ENCODE data around the gene RANBP1. TPM values are rescaled to one million over a fixed set of nuclear protein-coding genes. Genes with fewer than 3 reads are reported as not detected.
"Not testable (repeated sequence)": the region's sequence is repeated elsewhere in the genome, so short reads cannot be mapped to it uniquely, and the experiment has no call there.

Gene RANBP1
- total RNA-seq: 10 to 100 TPM; 64.0 to 81.1 (median 75.4) TPM
- 82.4 TPM for total RNA-seq (2013)
- 26.0 to 261 (median 38.5) reads per million in 29 experiments for total RNA-seq

DNA sequence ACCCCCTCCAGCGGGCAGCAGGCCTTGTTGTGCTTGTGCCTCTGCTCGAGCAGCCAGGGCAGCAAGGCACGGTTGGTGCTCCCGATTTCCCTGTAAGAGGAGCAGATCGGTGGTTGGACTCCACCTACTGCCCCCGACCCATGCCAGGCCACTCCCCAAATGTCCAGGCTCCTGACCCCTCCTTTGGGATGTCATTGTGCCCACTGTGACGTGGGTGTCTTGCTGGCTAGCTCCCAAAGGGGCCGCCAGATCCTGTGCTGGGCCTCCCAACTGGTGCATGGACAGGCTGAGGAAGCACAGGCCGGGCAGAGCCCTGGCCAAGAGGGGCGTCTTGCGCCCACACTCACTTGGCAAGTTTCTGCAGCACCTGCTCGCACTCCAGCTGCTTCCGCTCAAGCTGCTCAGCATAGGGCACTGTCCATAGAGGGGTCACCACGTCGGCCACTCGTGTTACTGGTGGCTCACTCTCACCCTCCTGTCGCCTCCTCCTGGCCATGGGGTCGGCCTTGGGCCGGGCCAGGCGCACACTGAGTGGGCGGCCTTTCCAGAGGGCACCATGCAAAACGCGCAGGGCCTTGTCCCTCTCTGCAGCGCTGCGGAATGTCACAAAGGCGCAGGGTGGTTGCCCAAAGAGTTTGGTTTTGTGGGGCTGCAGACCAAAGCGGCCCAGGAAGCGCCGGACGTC is at the start of gene RANBP1:
Gene RANBP1, plus strand, starts transcription at position 414 of the 685 bp plus-strand sequence. Its CDS starts 81 bp downstream, at position 495.
- H3K4me1 ChIP-seq (ENCODE audit: control insufficient read depth in 1 of 2, extremely low read depth in 1 of 2, insufficient read depth in 2 of 2, low read length in 2 of 2): peaks cover 17 to 91% of the 10 kb centered on the region in 2 experiments
- H3K36me3 ChIP-seq (ENCODE audit: control insufficient read depth in 2 of 2, extremely low read depth in 1 of 2, insufficient read depth in 1 of 2, low read length in 1 of 2): peaks cover 5 to 67% of the 10 kb centered on the region in 2 donors

DNA sequence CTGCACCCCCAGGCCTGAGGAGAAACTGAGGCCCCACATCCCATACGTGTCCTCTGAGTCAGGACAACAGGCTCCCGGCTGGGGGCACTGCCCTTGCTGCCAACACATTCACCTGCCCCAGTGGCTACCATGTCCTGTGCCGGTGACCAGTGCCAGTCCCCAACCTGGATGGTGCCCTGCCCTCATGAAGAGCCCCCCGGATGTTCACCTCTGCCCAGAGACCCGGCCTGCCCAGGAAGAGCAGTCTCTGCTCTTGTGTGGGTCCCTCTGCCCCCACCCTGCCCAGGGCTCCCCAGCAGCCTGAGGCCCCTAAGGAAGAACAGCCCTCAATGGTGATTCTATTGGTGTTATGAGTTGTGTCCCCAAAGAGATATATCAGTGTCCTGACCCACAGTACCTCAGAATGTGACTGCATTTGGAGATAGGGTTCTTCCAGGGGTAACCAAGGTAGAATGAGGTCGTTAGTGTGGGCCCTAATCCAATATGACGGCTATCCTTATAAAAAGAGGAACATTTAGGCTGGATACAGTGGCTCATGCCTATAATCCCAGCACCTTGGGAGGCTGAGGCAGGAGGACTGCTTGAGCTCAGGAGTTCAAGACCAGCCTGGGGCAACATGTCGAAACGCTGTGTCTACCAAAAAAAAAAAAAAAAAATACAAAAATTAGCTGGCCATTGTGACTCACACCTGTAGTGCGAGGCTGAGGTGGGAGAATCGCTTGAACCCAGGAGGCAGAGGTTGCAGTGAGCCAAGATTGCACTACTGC is 49.1 kb upstream of the RANBP1 start:
- ATAC-seq (replicated peaks in 1 of 4) (no peak), DNase-seq (no peak)
- Histone ChIP-seq H3K27ac (ENCODE audit: low read length) (no peak overlapping the region), H3K27me3 (replicated peaks in 1 of 2; ENCODE audit: control insufficient read depth in 2 of 2, extremely low read depth in 1 of 2, insufficient read depth in 2 of 2, low read length in 1 of 2) (no peaks in the 10 kb centered on the region), H3K4me3 (ENCODE audit: control insufficient read depth in 1 of 2, extremely low read depth in 1 of 2, low read length in 1 of 2) (no peak overlapping the region), H3K4me1 (ENCODE audit: control insufficient read depth in 1 of 2, extremely low read depth in 1 of 2, insufficient read depth in 2 of 2, low read length in 2 of 2) (no peaks in the 10 kb centered on the region), H3K9me3 (no peaks in the 10 kb centered on the region), H3K36me3 (ENCODE audit: control insufficient read depth in 2 of 2, extremely low read depth in 1 of 2, insufficient read depth in 1 of 2, low read length in 1 of 2) (peaks cover 2 to 25% of the 10 kb centered on the region in 2 donors)
- ChIA-PET POLR2A (interaction anchor here in 1 of 2 donors (0.5 kb wide), 1 partner anchor 222 kb away, joined by 8 read pairs; no protein-coding TSS in a partner anchor), CTCF (interaction anchor here in 1 of 2 donors (0.6 kb wide), 1 partner anchor 8 kb away, joined by 5 read pairs; no protein-coding TSS in a partner anchor)
- no peak overlapping the region for H3K27ac Mint-ChIP-seq
- no peaks in the 10 kb centered on the region for H3K4me1 Mint-ChIP-seq
- no peak overlapping the region for H3K4me3 Mint-ChIP-seq
- 94% methylated on average over 8 of the region's 11 CpGs for WGBS (ENCODE audit: insufficient coverage)
- H3K36me3 Mint-ChIP-seq: peaks cover 10% of the 10 kb centered on the region
- H3K9me3 Mint-ChIP-seq: no peaks in the 10 kb centered on the region
- H3K27me3 Mint-ChIP-seq: no peaks in the 10 kb centered on the region

More for the DNA sequence above, at the start of gene RANBP1:
- H3K27ac ChIP-seq (ENCODE audit: low read length): peak within 1 kb of the TSS; percentile 73
- H3K4me3 ChIP-seq (ENCODE audit: control insufficient read depth in 1 of 2, extremely low read depth in 1 of 2, low read length in 1 of 2): peak within 1 kb of the TSS; percentile 79 to 86
- no peaks in the 10 kb centered on the region for H3K9me3 ChIP-seq
- Mint-ChIP-seq H3K36me3 (peaks cover 12% of the 10 kb centered on the region), H3K4me3 (peak within 1 kb of the TSS; percentile 77 to 89 (median 85)), H3K9me3 (no peaks in the 10 kb centered on the region), H3K4me1 (peaks cover 18 to 55% (median 45%) of the 10 kb centered on the region in 3 donors), H3K27ac (peak within 1 kb of the TSS; percentile 89 to 92), H3K27me3 (no peaks in the 10 kb centered on the region)
- ChIA-PET POLR2A (no interaction called here), CTCF (no interaction called here)
- ATAC-seq (replicated peaks in 1 of 4) (no peak), DNase-seq (no peak)
- WGBS (ENCODE audit: insufficient coverage): 83% methylated on average over 30 of the region's 30 CpGs
- H3K27me3 ChIP-seq (replicated peaks in 1 of 2; ENCODE audit: control insufficient read depth in 2 of 2, extremely low read depth in 1 of 2, insufficient read depth in 2 of 2, low read length in 1 of 2): no peaks in the 10 kb centered on the region

DNA sequence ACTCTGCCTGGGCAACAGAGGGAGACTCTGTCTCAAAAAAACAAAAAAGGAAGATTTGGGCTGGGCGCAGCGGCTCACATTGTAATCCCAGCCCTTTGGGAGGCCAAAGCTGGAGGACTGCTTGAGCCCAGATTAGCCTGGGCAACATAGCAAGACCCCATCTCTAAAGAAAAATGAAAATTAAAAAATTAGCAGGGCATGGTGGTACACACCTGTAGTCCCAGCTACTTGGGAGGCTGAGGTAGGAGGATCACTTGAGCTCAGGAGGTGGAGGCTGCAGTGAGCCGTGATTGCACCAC is 48.6 kb upstream of the RANBP1 start:
- H3K4me1 Mint-ChIP-seq; H3K27me3 Mint-ChIP-seq; H3K27me3 ChIP-seq (replicated peaks in 1 of 2; ENCODE audit: control insufficient read depth in 2 of 2, extremely low read depth in 1 of 2, insufficient read depth in 2 of 2, low read length in 1 of 2); DNase-seq; H3K36me3 Mint-ChIP-seq; H3K4me3 Mint-ChIP-seq; CTCF ChIA-PET; H3K9me3 Mint-ChIP-seq; H3K9me3 ChIP-seq; H3K27ac ChIP-seq (ENCODE audit: low read length); H3K4me1 ChIP-seq (ENCODE audit: control insufficient read depth in 1 of 2, extremely low read depth in 1 of 2, insufficient read depth in 2 of 2, low read length in 2 of 2); ATAC-seq (replicated peaks in 1 of 4); H3K4me3 ChIP-seq (ENCODE audit: control insufficient read depth in 1 of 2, extremely low read depth in 1 of 2, low read length in 1 of 2); H3K27ac Mint-ChIP-seq: not testable (repeated sequence)
- peaks cover 0 to 21% of the 10 kb centered on the region in 2 donors for H3K36me3 ChIP-seq (ENCODE audit: control insufficient read depth in 2 of 2, extremely low read depth in 1 of 2, insufficient read depth in 1 of 2, low read length in 1 of 2)
- POLR2A ChIA-PET: interaction anchor here in 1 of 2 donors (0.6 kb wide), 2 partner anchors 7 to 862 kb away, joined by 3 to 4 read pairs; no protein-coding TSS in a partner anchor
- 100% methylated on average over 1 of the region's 3 CpGs for WGBS (ENCODE audit: insufficient coverage)

DNA sequence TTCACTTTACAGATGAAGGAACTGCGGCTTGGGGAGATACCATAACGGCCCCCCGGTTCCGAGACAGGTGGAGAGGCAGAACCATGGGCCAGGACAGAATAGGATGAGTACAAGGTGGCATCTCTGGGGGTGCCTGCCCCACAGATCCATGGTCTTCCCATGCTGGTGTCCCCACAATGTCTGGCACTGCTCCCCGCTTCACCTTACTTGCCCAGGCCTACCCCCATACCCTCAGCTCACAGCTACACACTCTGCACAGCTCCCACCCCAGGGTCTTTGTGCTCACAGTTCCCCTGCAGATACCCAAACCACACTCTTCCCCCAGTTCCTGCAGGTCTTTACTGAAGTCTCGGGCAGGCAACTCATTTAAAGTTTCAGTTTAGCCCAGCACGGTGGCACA is 47.3 kb upstream of the RANBP1 start:
- H3K4me1 ChIP-seq (ENCODE audit: control insufficient read depth in 1 of 2, extremely low read depth in 1 of 2, insufficient read depth in 2 of 2, low read length in 2 of 2): no peaks in the 10 kb centered on the region
- H3K4me3 ChIP-seq (ENCODE audit: control insufficient read depth in 1 of 2, extremely low read depth in 1 of 2, low read length in 1 of 2): no peak overlapping the region
- ATAC-seq (replicated peaks in 1 of 4) (no peak), DNase-seq (no peak)
- Mint-ChIP-seq H3K4me3 (no peak overlapping the region), H3K27ac (no peak overlapping the region), H3K9me3 (no peaks in the 10 kb centered on the region), H3K4me1 (no peaks in the 10 kb centered on the region), H3K27me3 (no peaks in the 10 kb centered on the region), H3K36me3 (peaks cover 3% of the 10 kb centered on the region)
- 87% methylated on average over 7 of the region's 7 CpGs for WGBS (ENCODE audit: insufficient coverage)
- H3K27ac ChIP-seq (ENCODE audit: low read length): no peak overlapping the region
- no peaks in the 10 kb centered on the region for H3K9me3 ChIP-seq
- CTCF ChIA-PET: no interaction called here
- POLR2A ChIA-PET: interaction anchor here in 1 of 2 donors (0.6 kb wide), 1 partner anchor 181 kb away, joined by 8 read pairs; no protein-coding TSS in a partner anchor
- peaks cover 0 to 8% of the 10 kb centered on the region in 2 donors for H3K36me3 ChIP-seq (ENCODE audit: control insufficient read depth in 2 of 2, extremely low read depth in 1 of 2, insufficient read depth in 1 of 2, low read length in 1 of 2)
- H3K27me3 ChIP-seq (replicated peaks in 1 of 2; ENCODE audit: control insufficient read depth in 2 of 2, extremely low read depth in 1 of 2, insufficient read depth in 2 of 2, low read length in 1 of 2): no peaks in the 10 kb centered on the region

DNA sequence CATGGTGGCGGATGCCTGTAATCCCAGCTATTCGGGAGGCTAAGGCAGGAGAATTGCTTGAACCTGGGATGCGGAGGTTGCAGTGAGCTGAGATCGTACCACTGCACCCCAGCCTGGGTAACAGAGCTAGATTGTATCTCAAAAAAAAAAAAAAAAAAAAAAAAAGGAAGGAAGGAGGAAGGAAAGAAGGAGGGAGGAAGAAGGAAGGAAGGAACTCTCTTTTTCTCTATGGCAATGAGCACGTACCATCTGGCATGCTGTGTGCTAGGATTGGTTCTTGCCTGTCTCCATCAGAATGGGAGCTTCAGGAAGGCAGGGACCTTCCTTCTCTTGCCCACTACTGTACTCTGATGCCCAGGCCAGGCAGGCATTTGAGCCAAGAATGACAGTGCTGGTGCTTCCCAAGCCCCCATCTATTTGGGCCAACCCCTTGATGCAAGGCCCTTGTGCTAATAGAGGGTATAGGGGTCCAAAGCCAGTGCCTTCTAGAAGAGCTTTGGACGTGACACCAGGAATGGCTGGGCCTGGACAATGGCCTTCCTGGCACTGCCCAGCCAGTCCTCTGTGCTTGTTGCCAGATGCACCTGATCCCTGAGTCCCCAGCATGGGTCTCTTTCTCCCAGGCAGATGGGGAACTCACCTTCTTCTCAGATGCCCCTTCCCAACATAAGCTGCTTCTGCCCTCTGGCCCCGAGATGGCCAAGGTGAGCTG is 46.4 kb upstream of the RANBP1 start:
- Histone ChIP-seq H3K27me3 (replicated peaks in 1 of 2; ENCODE audit: control insufficient read depth in 2 of 2, extremely low read depth in 1 of 2, insufficient read depth in 2 of 2, low read length in 1 of 2) (no peaks in the 10 kb centered on the region), H3K36me3 (ENCODE audit: control insufficient read depth in 2 of 2, extremely low read depth in 1 of 2, insufficient read depth in 1 of 2, low read length in 1 of 2) (peaks cover 0 to 4% of the 10 kb centered on the region in 2 donors), H3K4me3 (ENCODE audit: control insufficient read depth in 1 of 2, extremely low read depth in 1 of 2, low read length in 1 of 2) (no peak overlapping the region), H3K4me1 (ENCODE audit: control insufficient read depth in 1 of 2, extremely low read depth in 1 of 2, insufficient read depth in 2 of 2, low read length in 2 of 2) (no peaks in the 10 kb centered on the region), H3K27ac (ENCODE audit: low read length) (no peak overlapping the region), H3K9me3 (no peaks in the 10 kb centered on the region)
- no peaks in the 10 kb centered on the region for H3K4me1 Mint-ChIP-seq
- ChIA-PET CTCF (interaction anchor here in 1 of 2 donors (0.6 kb wide), 1 partner anchor 265 kb away, joined by 3 read pairs; no protein-coding TSS in a partner anchor), POLR2A (interaction anchor here in 1 of 2 donors (0.6 kb wide), 1 partner anchor 182 kb away, joined by 8 read pairs; no protein-coding TSS in a partner anchor)
- 100% methylated on average over 2 of the region's 7 CpGs for WGBS (ENCODE audit: insufficient coverage)
- no peaks in the 10 kb centered on the region for H3K9me3 Mint-ChIP-seq
- ATAC-seq (replicated peaks in 1 of 4) (no peak), DNase-seq (no peak)
- H3K36me3 Mint-ChIP-seq: peaks cover 3% of the 10 kb centered on the region
- H3K27me3 Mint-ChIP-seq: no peaks in the 10 kb centered on the region
- no peak overlapping the region for H3K27ac Mint-ChIP-seq
- H3K4me3 Mint-ChIP-seq: no peak overlapping the region

DNA sequence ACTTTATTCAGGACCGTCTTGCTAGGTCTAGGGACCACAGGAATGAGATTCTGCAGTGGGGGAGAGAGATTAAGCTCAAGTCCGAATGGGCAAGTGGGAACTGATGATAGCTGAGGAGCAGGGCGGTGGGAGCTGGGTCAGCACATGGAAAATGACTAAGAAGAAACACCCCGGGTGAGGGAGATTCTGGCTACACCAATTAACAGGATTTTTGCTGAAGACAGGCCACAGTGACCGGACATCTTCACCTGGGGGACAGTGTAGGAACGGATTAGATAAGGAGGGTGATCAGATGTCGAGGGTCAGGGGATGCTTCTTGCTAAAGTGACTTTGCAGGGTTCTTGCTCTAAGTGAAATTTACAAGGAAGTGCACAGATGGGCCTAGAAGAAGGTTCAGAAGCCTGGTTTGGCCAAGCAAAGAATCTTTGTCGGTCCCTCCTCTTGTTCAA is 44.4 kb upstream of the RANBP1 start:
- no peaks in the 10 kb centered on the region for H3K36me3 ChIP-seq (ENCODE audit: control insufficient read depth in 2 of 2, extremely low read depth in 1 of 2, insufficient read depth in 1 of 2, low read length in 1 of 2)
- Mint-ChIP-seq H3K27me3 (no peaks in the 10 kb centered on the region), H3K4me3 (no peak overlapping the region), H3K36me3 (no peaks in the 10 kb centered on the region), H3K4me1 (no peaks in the 10 kb centered on the region), H3K9me3 (no peaks in the 10 kb centered on the region), H3K27ac (no peak overlapping the region)
- no peak overlapping the region for H3K4me3 ChIP-seq (ENCODE audit: control insufficient read depth in 1 of 2, extremely low read depth in 1 of 2, low read length in 1 of 2)
- H3K27me3 ChIP-seq (replicated peaks in 1 of 2; ENCODE audit: control insufficient read depth in 2 of 2, extremely low read depth in 1 of 2, insufficient read depth in 2 of 2, low read length in 1 of 2): no peaks in the 10 kb centered on the region
- CTCF ChIA-PET: no interaction called here
- H3K9me3 ChIP-seq: no peaks in the 10 kb centered on the region
- 93% methylated on average over 8 of the region's 8 CpGs for WGBS (ENCODE audit: insufficient coverage)
- no peak overlapping the region for H3K27ac ChIP-seq (ENCODE audit: low read length)
- DNase-seq (no peak), ATAC-seq (replicated peaks in 1 of 4) (no peak)
- no peaks in the 10 kb centered on the region for H3K4me1 ChIP-seq (ENCODE audit: control insufficient read depth in 1 of 2, extremely low read depth in 1 of 2, insufficient read depth in 2 of 2, low read length in 2 of 2)
- POLR2A ChIA-PET: no interaction called here
